ENCODE data around the gene LRRC61.
"Not testable (repeated sequence)": the region's sequence is repeated elsewhere in the genome, so short reads cannot be mapped to it uniquely, and the experiment has no call there.

Gene LRRC61

GRCh38 chr7:150385302-150385723 is 62.2 kb downstream of the LRRC61 start:
- H3K4me3 ChIP-seq (ENCODE audit: low read depth, low read length): no peak overlapping the region
- TF ChIP-seq, protein P1, sequence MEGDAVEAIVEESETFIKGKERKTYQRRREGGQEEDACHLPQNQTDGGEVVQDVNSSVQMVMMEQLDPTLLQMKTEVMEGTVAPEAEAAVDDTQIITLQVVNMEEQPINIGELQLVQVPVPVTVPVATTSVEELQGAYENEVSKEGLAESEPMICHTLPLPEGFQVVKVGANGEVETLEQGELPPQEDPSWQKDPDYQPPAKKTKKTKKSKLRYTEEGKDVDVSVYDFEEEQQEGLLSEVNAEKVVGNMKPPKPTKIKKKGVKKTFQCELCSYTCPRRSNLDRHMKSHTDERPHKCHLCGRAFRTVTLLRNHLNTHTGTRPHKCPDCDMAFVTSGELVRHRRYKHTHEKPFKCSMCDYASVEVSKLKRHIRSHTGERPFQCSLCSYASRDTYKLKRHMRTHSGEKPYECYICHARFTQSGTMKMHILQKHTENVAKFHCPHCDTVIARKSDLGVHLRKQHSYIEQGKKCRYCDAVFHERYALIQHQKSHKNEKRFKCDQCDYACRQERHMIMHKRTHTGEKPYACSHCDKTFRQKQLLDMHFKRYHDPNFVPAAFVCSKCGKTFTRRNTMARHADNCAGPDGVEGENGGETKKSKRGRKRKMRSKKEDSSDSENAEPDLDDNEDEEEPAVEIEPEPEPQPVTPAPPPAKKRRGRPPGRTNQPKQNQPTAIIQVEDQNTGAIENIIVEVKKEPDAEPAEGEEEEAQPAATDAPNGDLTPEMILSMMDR (IDR thresholded peaks at IDR 0.05; ENCODE audit: low read depth, low read length, missing control alignments): no peak
- DNase-seq (ENCODE audit: low read depth): no peak

DNA sequence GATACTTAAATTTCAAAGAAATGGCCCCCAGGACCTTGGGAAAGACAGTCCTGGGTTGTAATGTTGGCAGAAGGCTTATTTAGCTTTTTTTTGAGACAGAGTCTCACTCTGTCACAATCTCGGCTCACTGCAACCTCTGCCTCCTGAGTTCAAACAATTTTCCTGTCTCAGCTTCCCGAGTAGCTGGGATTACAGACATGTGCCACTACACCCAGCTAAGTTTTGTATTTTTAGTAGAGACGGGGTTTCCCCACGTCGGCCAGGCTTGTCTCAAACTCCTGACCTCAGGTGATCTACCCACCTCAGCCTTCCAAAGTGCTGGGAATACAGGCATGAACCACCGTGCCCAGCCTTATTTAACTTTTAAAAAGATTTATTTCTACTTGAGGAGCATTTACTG is 62.7 kb downstream of the LRRC61 start:
- H3K4me3 ChIP-seq (ENCODE audit: low read depth, low read length); DNase-seq (ENCODE audit: low read depth): not testable (repeated sequence)
